ENCODE data around the gene SCYGR2. TPM values are rescaled to one million over a fixed set of nuclear protein-coding genes. Genes with fewer than 3 reads are reported as not detected.

Gene SCYGR2
- total and polyA plus RNA-seq, 2 donors (not counting 1 experiment from before 2014, with no cell fraction given): not detected

DNA sequence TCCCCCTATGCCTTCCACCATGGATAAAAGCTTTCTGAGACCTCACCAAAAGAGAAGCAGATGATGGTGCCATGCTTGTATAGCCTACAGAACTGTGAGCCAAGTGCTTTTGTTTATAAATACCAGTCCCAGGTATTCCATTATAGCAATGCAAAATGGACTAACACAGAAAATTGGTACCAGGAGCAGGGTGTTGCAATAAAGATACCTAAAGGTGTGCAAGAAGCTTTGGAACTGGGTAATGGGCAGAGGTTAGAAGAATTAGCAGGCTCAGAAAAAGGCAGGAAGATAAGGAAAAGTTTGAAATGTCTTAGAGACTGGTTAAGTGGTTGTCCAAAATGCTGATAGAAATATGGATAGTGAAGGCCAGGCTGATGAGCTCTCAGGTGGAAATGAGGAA lies 16.3 kb upstream of the SCYGR2 start:
- peaks cover 0 to 10% (median 1%) of the 10 kb centered on the region in 4 experiments for H3K27me3 ChIP-seq (replicated peaks in 1 of 4; ENCODE audit: control extremely low read depth in 1 of 4, control insufficient read depth in 3 of 4, insufficient read depth in 4 of 4, low read length in 3 of 4)
- TF ChIP-seq, protein P1, sequence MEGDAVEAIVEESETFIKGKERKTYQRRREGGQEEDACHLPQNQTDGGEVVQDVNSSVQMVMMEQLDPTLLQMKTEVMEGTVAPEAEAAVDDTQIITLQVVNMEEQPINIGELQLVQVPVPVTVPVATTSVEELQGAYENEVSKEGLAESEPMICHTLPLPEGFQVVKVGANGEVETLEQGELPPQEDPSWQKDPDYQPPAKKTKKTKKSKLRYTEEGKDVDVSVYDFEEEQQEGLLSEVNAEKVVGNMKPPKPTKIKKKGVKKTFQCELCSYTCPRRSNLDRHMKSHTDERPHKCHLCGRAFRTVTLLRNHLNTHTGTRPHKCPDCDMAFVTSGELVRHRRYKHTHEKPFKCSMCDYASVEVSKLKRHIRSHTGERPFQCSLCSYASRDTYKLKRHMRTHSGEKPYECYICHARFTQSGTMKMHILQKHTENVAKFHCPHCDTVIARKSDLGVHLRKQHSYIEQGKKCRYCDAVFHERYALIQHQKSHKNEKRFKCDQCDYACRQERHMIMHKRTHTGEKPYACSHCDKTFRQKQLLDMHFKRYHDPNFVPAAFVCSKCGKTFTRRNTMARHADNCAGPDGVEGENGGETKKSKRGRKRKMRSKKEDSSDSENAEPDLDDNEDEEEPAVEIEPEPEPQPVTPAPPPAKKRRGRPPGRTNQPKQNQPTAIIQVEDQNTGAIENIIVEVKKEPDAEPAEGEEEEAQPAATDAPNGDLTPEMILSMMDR (IDR thresholded peaks at IDR 0.05): no peak
- no peak for TF ChIP-seq EZH2 (IDR thresholded peaks at IDR 0.05; ENCODE audit: borderline replicate concordance, insufficient read depth, low read depth, low read length, poor library complexity, severe bottlenecking)
- DNase-seq (no peak), ATAC-seq (ENCODE audit: low read depth) (no peak)
- Mint-ChIP-seq H3K9me3 (ENCODE audit: insufficient read depth) (peaks cover 8% of the 10 kb centered on the region), H3K4me1 (no peaks in the 10 kb centered on the region), H3K4me3 (no peak overlapping the region), H3K27ac (no peak overlapping the region), H3K27me3 (peaks cover 24% of the 10 kb centered on the region)
- no peaks in the 10 kb centered on the region for H3K4me1 ChIP-seq (ENCODE audit: control insufficient read depth in 2 of 2, insufficient read depth in 2 of 2, low read length in 2 of 2)
- no peaks in the 10 kb centered on the region for H3K79me2 ChIP-seq (ENCODE audit: control insufficient read depth, insufficient read depth, low read length)
- intact Hi-C loops (cut with micrococcal nuclease): no loop called here
- no peak overlapping the region for H3K9ac ChIP-seq (ENCODE audit: low read length)
- no peak overlapping the region for H2AFZ ChIP-seq (ENCODE audit: insufficient read depth, low read depth, low read length, poor library complexity, severe bottlenecking)
- POLR2A ChIA-PET: no interaction called here
- no peaks in the 10 kb centered on the region for H4K20me1 ChIP-seq (ENCODE audit: control insufficient read depth, insufficient read depth, low read length, poor library complexity, severe bottlenecking)
- H3K27ac ChIP-seq (ENCODE audit: low read length in 2 of 2): no peak overlapping the region
- peaks cover 2 to 15% (median 11%) of the 10 kb centered on the region in 3 donors for H3K9me3 ChIP-seq (ENCODE audit: control extremely low read depth in 1 of 3, control insufficient read depth in 2 of 3, insufficient read depth in 1 of 3, low read length in 2 of 3)
- CTCF ChIA-PET: no interaction called here
- no peaks in the 10 kb centered on the region for H3K36me3 ChIP-seq (replicated peaks in 1 of 2; ENCODE audit: control extremely low read depth in 1 of 2, control insufficient read depth in 1 of 2, extremely low read depth in 1 of 2, insufficient read depth in 2 of 2, low read length in 1 of 2)
- H3K4me3 ChIP-seq (ENCODE audit: control extremely low read depth in 1 of 5, extremely low read depth in 1 of 5, insufficient read depth in 1 of 5, low read depth in 2 of 5, low read length in 4 of 5): no peak overlapping the region
- no peak overlapping the region for H3K4me2 ChIP-seq (replicated peaks; ENCODE audit: low read depth, low read length, poor library complexity, severe bottlenecking)

DNA sequence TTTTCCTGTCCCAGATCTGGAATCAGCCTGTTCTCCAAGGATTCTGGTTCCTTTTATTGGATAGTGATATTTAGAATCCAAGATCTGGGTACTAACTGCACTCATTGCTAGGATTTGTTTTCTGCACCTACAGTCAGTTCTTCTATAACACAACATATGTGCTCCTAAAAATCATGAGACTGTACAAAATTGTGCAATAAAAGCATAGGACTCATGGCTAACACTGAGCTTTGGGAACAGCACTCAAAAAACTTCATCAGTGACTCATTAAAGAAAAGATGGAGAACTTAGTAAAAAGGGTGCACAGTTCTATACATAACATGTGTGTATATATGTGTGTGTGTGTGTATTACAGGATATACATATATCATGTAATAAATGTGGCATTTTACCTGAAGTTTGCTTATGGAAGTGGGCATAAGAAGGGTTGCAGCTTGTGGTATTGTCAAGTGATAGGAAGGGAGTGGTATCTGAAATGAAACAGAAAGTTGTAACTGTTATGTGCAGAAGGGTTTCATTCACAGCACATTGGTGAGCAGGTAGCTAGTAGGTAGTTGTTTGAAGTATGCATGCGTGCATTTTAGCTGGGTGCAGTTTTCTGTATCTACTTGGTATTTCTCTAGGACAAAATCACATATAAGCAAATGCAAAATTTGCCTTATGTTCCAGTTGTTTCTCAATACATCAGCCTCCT lies 5.9 kb upstream of the SCYGR2 start:
- H2AFZ ChIP-seq (ENCODE audit: insufficient read depth, low read depth, low read length, poor library complexity, severe bottlenecking): no peak overlapping the region
- TF ChIP-seq EZH2 (IDR thresholded peaks at IDR 0.05; ENCODE audit: borderline replicate concordance, insufficient read depth, low read depth, low read length, poor library complexity, severe bottlenecking): no peak
- TF ChIP-seq, protein P1 (IDR thresholded peaks at IDR 0.05): no peak
- H3K4me3 ChIP-seq (ENCODE audit: control extremely low read depth in 1 of 5, extremely low read depth in 1 of 5, insufficient read depth in 1 of 5, low read depth in 2 of 5, low read length in 4 of 5): no peak overlapping the region
- ATAC-seq (ENCODE audit: low read depth) (no peak), DNase-seq (no peak)
- no peak overlapping the region for H3K9ac ChIP-seq (ENCODE audit: low read length)
- ChIA-PET CTCF (no interaction called here), POLR2A (no interaction called here)
- H3K79me2 ChIP-seq (ENCODE audit: control insufficient read depth, insufficient read depth, low read length): no peaks in the 10 kb centered on the region
- no peak overlapping the region for H3K27ac ChIP-seq (ENCODE audit: low read length in 2 of 2)
- H3K27me3 ChIP-seq (replicated peaks in 1 of 4; ENCODE audit: control extremely low read depth in 1 of 4, control insufficient read depth in 3 of 4, insufficient read depth in 4 of 4, low read length in 3 of 4): peaks cover 0 to 16% (median 0%) of the 10 kb centered on the region in 4 experiments
- peaks cover 45% of the 10 kb centered on the region for H3K27me3 Mint-ChIP-seq
- H3K4me1 Mint-ChIP-seq: no peaks in the 10 kb centered on the region
- no peak overlapping the region for H3K27ac Mint-ChIP-seq
- no peak overlapping the region for H3K4me3 Mint-ChIP-seq
- H3K36me3 ChIP-seq (replicated peaks in 1 of 2; ENCODE audit: control extremely low read depth in 1 of 2, control insufficient read depth in 1 of 2, extremely low read depth in 1 of 2, insufficient read depth in 2 of 2, low read length in 1 of 2): no peaks in the 10 kb centered on the region
- H3K4me1 ChIP-seq (ENCODE audit: control insufficient read depth in 2 of 2, insufficient read depth in 2 of 2, low read length in 2 of 2): no peaks in the 10 kb centered on the region
- no CpG with 5 or more reads among the region's 1 CpG for WGBS (ENCODE audit: insufficient coverage)
- peaks cover 2% of the 10 kb centered on the region for H3K9me3 Mint-ChIP-seq (ENCODE audit: insufficient read depth)
- H3K9me3 ChIP-seq (ENCODE audit: control extremely low read depth in 1 of 3, control insufficient read depth in 2 of 3, insufficient read depth in 1 of 3, low read length in 2 of 3): no peaks in the 10 kb centered on the region
- no peak overlapping the region for H3K4me2 ChIP-seq (replicated peaks; ENCODE audit: low read depth, low read length, poor library complexity, severe bottlenecking)
- intact Hi-C loops (cut with micrococcal nuclease): no loop called here
- no peaks in the 10 kb centered on the region for H4K20me1 ChIP-seq (ENCODE audit: control insufficient read depth, insufficient read depth, low read length, poor library complexity, severe bottlenecking)

Measured in B cell (primary cell).